Effector memory CD8-positive, alpha-beta T cell (primary cell): ENCODE results near the gene KLHDC9.
A peak's percentile ranks its signal among the peaks of the same experiment; 100 is the strongest.
"Not testable (repeated sequence)": the region's sequence is repeated elsewhere in the genome, so short reads cannot be mapped to it uniquely, and the experiment has no call there.

Experiments
- ATAC-seq: fragments of 150-1000 bp; cut with Tn5 transposase; replicated peaks from 2 replicates; pipeline ENCODE4 v1.10.0; 2021; ENCODE audit warnings: mild to moderate bottlenecking, moderate library complexity
- DNase-seq, 3 experiments: peaks; one replicate each; pipeline ENCODE4 v3.0.0; 2021
- H3K27ac Mint-ChIP-seq, 2 donors: one replicate each; pipeline ENCODE4 v1.8.0; 2022; ENCODE audit warnings: mild to moderate bottlenecking in 2 of 2, mixed read lengths in 2 of 2, moderate library complexity in 2 of 2
- H3K27me3 Mint-ChIP-seq, 2 donors: one replicate each; pipeline ENCODE4 v1.8.0; 2022; ENCODE audit warnings: mixed read lengths in 2 of 2
- H3K36me3 Mint-ChIP-seq: one replicate; pipeline ENCODE4 v1.8.0; 2022; ENCODE audit warnings: mild to moderate bottlenecking, moderate library complexity, mixed read lengths; ENCODE audit not compliant: insufficient read depth
- H3K4me1 Mint-ChIP-seq, 2 donors: one replicate each; pipeline ENCODE4 v1.8.0; 2022; ENCODE audit warnings: low read depth in 2 of 2, mixed read lengths in 2 of 2
- H3K4me3 Mint-ChIP-seq, 2 donors: one replicate each; pipeline ENCODE4 v1.8.0; 2022; ENCODE audit warnings: mild to moderate bottlenecking in 2 of 2, mixed read lengths in 2 of 2, moderate library complexity in 2 of 2
- H3K9me3 Mint-ChIP-seq, 2 donors: one replicate each; pipeline ENCODE4 v1.8.0; 2022; ENCODE audit warnings: mixed read lengths in 2 of 2
- total RNA-seq, 9 experiments: gene quantifications; one replicate each; lab custom pipeline; 2026; lab: John Stamatoyannopoulos, UW

The KLHDC9 gene
- 0 to 1.0 (median 0.07) reads per million in 9 experiments for total RNA-seq

- peak; percentile 79 for ATAC-seq
- no peaks in the 10 kb centered on the region for H3K27me3 Mint-ChIP-seq
- H3K4me1 Mint-ChIP-seq: peaks cover 19 to 21% of the 10 kb centered on the region in 2 donors
- no peaks in the 10 kb centered on the region for H3K9me3 Mint-ChIP-seq
- peak within 1 kb of the TSS; percentile 89 to 93 for H3K4me3 Mint-ChIP-seq
- H3K36me3 Mint-ChIP-seq: peaks cover 59% of the 10 kb centered on the region
- DNase-seq: peak; percentile 59 to 64 (median 61)
- H3K27ac Mint-ChIP-seq: peak within 1 kb of the TSS; percentile 99 to 100
These were observed at the start of gene KLHDC9 for GRCh38 chr1:161098210-161099068. Gene KLHDC9 (plus strand): TSS chr1:161098361. CDS start chr1:161098536, 175 bp downstream.

DNA sequence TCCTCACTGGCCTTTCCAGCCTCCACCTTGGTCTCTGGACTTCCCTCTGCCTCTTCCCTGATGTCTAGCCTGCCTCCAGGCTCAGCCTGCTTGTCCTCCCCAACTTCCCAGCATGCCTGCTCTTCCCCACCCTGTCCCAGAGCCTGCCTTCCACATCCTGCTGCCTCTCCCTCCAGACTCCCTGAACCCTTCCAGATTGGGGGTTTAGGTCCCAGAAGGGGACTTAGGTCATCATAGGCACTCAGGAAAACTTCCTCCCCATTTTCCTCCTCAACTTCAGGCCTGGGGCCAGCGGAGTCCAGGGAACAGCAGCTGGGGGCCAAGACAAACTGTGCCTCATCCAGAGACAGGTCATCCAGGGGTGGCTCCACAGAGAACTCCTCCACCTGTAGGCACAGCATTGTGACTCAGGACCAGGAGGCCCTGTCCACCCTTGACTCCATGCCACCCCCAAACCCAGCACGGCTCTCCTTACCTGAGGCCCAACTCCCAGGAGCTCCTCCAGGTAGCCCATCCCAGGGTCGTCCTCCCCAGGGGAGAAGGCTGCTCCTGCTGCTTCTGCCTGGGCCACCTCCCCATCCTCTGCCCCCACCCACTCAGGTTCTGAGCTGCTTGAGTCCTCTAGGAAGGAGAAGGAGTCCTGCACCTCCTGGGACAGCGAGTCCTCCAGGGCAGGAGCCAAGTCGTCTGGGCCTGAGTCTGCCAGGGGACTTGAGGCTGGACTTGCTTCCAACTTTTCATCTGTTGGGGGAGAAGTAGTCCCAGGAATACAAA lies 49.0 kb upstream of the KLHDC9 start:
- Mint-ChIP-seq H3K4me3 (peak overlapping the region in 1 of 2 donors; percentile 25), H3K9me3 (no peaks in the 10 kb centered on the region)
- no peak for DNase-seq

DNA sequence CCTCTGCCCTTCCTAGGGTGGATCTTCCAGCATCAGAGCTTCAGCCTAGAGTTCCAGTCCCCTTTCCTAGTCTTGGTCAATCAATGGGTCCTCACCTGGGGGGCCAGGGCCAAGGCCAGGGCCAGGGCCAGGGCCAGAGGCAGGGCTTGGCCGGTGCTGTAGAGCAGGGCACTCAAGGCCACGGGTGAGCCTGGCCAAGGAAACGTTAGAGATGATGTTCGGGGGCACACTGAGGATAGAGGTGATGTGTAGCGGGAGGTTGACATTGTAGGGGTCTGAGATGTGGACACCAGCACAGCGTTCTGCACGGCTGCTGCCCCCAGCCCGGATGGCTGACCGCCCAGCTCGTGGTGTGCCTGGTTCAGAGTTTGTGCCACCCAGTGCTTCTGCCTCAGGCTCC lies 46.9 kb upstream of the KLHDC9 start:
- no peaks in the 10 kb centered on the region for H3K9me3 Mint-ChIP-seq
- no peak overlapping the region for H3K4me3 Mint-ChIP-seq
- ATAC-seq (no peak), DNase-seq (no peak)
- H3K27me3 Mint-ChIP-seq: no peaks in the 10 kb centered on the region
- peaks cover 86% of the 10 kb centered on the region for H3K36me3 Mint-ChIP-seq
- peaks cover 34 to 35% of the 10 kb centered on the region in 2 donors for H3K4me1 Mint-ChIP-seq
- H3K27ac Mint-ChIP-seq: peak overlapping the region; percentile 10 to 54

More for the DNA sequence above, 49.0 kb upstream of the KLHDC9 start:
- no peaks in the 10 kb centered on the region for H3K27me3 Mint-ChIP-seq
- peaks cover 89% of the 10 kb centered on the region for H3K36me3 Mint-ChIP-seq
- H3K4me1 Mint-ChIP-seq: peaks cover 42 to 45% of the 10 kb centered on the region in 2 donors
- H3K27ac Mint-ChIP-seq: peak overlapping the region; percentile 78 to 81
- ATAC-seq: no peak

DNA sequence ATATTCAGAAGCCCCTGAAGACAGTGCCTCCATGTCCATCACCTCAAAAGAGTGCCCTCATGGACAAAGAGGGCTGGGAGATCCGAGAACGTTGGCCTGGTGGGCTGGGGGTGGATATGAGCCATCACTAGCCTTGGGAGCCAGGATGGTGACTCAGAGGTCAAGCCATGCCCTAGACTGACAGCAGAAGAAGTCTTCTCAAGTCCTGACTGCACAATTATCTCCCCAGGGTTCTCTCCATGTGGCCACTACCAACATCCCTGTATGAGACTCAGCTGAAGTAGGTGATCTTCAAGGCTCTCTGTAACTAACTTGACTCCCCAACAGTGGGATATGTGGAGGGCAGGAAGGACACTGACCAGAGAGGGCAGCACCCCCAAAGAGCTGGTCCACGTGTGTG lies 45.3 kb upstream of the KLHDC9 start:
- no peak for ATAC-seq
- no peak overlapping the region for H3K4me3 Mint-ChIP-seq
- peaks cover 91% of the 10 kb centered on the region for H3K36me3 Mint-ChIP-seq
- no peaks in the 10 kb centered on the region for H3K9me3 Mint-ChIP-seq
- H3K27me3 Mint-ChIP-seq: no peaks in the 10 kb centered on the region
- DNase-seq: no peak
- peaks cover 36 to 39% of the 10 kb centered on the region in 2 donors for H3K4me1 Mint-ChIP-seq
- peak overlapping the region in 1 of 2 donors; percentile 59 for H3K27ac Mint-ChIP-seq

- ATAC-seq (no peak), DNase-seq (no peak)
- H3K36me3 Mint-ChIP-seq: peaks cover 95% of the 10 kb centered on the region
- peak overlapping the region in 1 of 2 donors; percentile 81 for H3K27ac Mint-ChIP-seq
- H3K4me3 Mint-ChIP-seq: no peak overlapping the region
- H3K27me3 Mint-ChIP-seq: no peaks in the 10 kb centered on the region
- H3K4me1 Mint-ChIP-seq: peaks cover 30 to 31% of the 10 kb centered on the region in 2 donors
- no peaks in the 10 kb centered on the region for H3K9me3 Mint-ChIP-seq
These were observed 43.9 kb upstream of the KLHDC9 start for GRCh38 chr1:161054232-161054631.

DNA sequence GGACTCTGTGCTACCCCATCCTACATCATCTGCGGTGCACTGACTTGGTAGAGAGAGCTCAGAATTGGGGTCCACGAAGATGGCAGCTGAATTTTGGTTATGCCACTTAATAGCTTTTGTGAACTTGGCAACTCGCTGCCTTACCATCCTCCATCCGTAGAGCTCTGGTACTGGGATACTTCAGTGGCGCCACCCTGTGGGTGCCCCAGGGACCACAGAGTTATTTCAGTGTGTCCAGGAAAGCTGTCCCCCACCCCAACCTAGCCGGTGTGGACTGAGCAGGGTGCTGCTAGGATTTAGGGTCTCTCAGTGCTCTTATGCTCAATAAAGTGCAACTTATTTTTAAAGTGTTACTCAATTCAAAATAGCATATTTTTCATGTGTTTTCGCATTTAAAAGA lies 43.4 kb upstream of the KLHDC9 start:
- no peak for ATAC-seq
- no peak for DNase-seq
- Mint-ChIP-seq H3K4me1 (peaks cover 34 to 37% of the 10 kb centered on the region in 2 donors), H3K9me3 (no peaks in the 10 kb centered on the region), H3K27ac (peak overlapping the region in 1 of 2 donors; percentile 41), H3K27me3 (no peaks in the 10 kb centered on the region), H3K36me3 (peaks cover 95% of the 10 kb centered on the region), H3K4me3 (no peak overlapping the region)

DNA sequence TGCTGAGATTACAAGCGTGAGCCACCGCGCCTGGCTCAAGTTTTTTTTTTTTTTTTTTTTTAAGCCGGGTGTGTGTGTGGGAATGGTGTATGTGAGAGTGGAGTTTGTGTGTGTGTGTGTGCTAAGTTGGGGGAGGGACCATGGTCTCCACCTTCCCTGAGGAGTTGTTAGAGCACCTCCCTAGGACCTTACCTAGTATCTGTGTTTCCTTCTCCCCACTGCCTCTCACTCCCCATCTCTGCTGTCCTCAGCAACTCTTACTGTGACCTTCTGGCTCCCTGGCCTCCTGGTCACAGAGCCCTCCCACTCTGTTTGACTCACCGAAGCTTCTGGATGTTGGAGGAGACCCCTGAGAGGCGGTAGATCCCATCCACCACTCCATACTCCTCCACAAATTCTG lies 38.9 kb upstream of the KLHDC9 start:
- DNase-seq (no peak), ATAC-seq (no peak)
- H3K36me3 Mint-ChIP-seq: peaks cover 93% of the 10 kb centered on the region
- no peaks in the 10 kb centered on the region for H3K9me3 Mint-ChIP-seq
- H3K4me3 Mint-ChIP-seq: peak overlapping the region; percentile 44 to 50
- no peaks in the 10 kb centered on the region for H3K27me3 Mint-ChIP-seq
- peak overlapping the region; percentile 89 to 91 for H3K27ac Mint-ChIP-seq
- H3K4me1 Mint-ChIP-seq: peaks cover 52 to 60% of the 10 kb centered on the region in 2 donors

DNA sequence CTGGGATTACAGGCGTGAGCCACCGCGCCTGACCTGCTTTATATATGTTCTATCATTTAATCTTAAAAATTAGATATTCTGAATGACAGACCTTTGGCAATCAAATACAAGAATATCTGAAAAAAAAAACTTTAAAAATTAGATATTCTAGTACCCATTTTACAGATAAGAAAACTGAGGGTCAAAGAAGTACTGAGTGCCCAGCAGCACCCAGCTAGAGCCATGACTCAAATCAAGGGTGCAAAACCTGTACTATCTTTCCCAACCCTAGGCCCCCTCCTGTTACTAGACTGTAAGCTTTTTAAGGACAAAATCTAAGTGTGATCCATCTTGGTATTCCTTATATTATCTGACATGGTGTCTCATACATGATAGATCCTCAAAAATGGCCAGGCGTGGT lies 36.7 kb upstream of the KLHDC9 start:
- Mint-ChIP-seq H3K4me1 (peaks cover 53 to 59% of the 10 kb centered on the region in 2 donors), H3K27me3 (no peaks in the 10 kb centered on the region), H3K27ac (peak overlapping the region; percentile 89 to 91), H3K4me3 (peak overlapping the region; percentile 44 to 81), H3K9me3 (no peaks in the 10 kb centered on the region), H3K36me3 (peaks cover 88% of the 10 kb centered on the region)
- ATAC-seq: no peak
- DNase-seq: no peak

DNA sequence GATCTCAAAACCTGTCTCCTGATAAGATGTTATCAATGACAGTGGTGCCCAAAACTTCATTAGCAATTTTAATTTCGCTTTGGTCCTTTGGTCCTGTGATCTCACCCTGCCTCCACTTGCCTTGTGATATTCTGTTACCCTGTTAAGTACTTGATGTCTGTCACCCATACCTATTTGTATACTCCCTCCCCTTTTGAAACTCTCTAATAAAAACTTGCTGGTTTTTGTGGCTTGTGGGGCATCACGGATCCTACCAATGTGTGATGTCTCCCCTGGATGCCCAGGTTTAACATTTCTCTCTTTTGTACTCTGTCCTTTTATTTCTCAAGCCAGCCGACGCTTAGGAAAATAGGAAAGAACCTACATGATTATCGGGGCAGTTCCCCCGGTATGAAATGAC lies 34.2 kb upstream of the KLHDC9 start:
- peaks cover 68 to 71% of the 10 kb centered on the region in 2 donors for H3K4me1 Mint-ChIP-seq
- not testable (repeated sequence) for H3K9me3 Mint-ChIP-seq

GRCh38 chr1:161065681-161066080 lies 32.5 kb upstream of the KLHDC9 start:
- H3K9me3 Mint-ChIP-seq, DNase-seq, H3K27me3 Mint-ChIP-seq, ATAC-seq: not testable (repeated sequence)
- Mint-ChIP-seq H3K27ac (peak overlapping the region; percentile 89 to 91), H3K4me1 (peaks cover 60 to 63% of the 10 kb centered on the region in 2 donors), H3K4me3 (peak overlapping the region; percentile 81 to 92), H3K36me3 (peaks cover 76% of the 10 kb centered on the region)

More for the DNA sequence above, 34.2 kb upstream of the KLHDC9 start:
- peak in 1 of 3 experiments; percentile 13 for DNase-seq
- peak overlapping the region; percentile 89 to 91 for H3K27ac Mint-ChIP-seq
- H3K27me3 Mint-ChIP-seq, ATAC-seq: not testable (repeated sequence)
- peak overlapping the region; percentile 81 to 92 for H3K4me3 Mint-ChIP-seq
- H3K36me3 Mint-ChIP-seq: peaks cover 84% of the 10 kb centered on the region

- Mint-ChIP-seq H3K4me1 (peaks cover 57 to 62% of the 10 kb centered on the region in 2 donors), H3K4me3 (peak overlapping the region; percentile 81 to 92), H3K27me3 (no peaks in the 10 kb centered on the region), H3K36me3 (peaks cover 66% of the 10 kb centered on the region), H3K9me3 (no peaks in the 10 kb centered on the region), H3K27ac (peak overlapping the region; percentile 91)
- DNase-seq: no peak
- no peak for ATAC-seq
These were observed 31.5 kb upstream of the KLHDC9 start for GRCh38 chr1:161066694-161067093.

DNA sequence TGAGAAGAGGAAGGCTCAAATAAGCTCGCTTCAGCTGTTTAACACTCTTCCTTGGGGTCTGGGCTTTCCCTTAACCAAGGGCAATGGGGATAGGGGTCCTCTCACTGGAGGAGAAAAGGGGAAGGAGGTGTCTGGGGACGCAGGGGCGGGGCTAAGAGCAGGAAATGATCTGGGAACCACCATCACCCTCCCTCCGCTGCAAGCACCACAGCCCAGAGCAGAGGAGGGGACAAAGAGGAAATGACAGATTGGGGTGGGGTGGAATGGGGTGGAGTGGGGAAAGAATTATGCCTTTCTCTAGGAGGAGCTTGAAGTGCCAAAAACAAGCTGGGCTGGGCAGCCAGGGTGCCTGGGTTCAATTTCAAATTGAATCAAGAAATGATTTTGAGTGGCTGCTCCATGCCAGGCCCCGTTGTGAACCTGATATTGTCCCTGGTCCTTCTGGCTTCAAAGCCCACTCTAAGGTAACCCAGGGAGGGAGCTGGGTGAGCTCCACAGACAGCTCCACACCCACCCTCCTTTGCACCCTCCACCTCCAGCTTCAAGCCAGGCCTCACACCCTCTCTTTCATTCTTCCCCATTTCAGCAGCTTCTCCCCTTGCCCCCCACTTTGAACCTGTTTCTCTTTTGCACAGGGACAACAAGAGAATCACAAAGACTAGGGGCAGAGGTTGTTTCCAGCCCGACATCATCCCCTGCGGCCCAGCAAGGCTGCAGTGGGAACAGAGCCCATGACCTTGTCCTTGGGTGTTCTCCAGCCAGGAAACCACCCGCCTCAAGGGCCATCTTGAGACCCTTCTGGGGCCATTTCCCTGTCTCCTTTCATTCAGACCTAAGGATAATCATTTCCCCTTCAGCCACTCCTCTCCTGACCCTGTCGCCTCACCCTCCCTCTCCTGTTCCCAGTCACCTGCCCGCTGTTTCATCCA lies 29.6 kb upstream of the KLHDC9 start:
- ATAC-seq (peak; percentile 71), DNase-seq (peak; percentile 73 to 78 (median 74))
- peak overlapping the region; percentile 91 for H3K27ac Mint-ChIP-seq
- peaks cover 48% of the 10 kb centered on the region for H3K36me3 Mint-ChIP-seq
- peak overlapping the region; percentile 81 to 92 for H3K4me3 Mint-ChIP-seq
- H3K4me1 Mint-ChIP-seq: peaks cover 47 to 55% of the 10 kb centered on the region in 2 donors
- H3K27me3 Mint-ChIP-seq: no peaks in the 10 kb centered on the region
- no peaks in the 10 kb centered on the region for H3K9me3 Mint-ChIP-seq
